ENCODE results near the gene RESP18.

GRCh38 chr2:219323434-219323833, 9.1 kb downstream of the RESP18 start:
- no peak for TF ChIP-seq EZH2 (IDR thresholded peaks at IDR 0.05; ENCODE audit: borderline replicate concordance, low read depth, low read length, severe bottlenecking)
- no peak for TF ChIP-seq CTCF (IDR thresholded peaks at IDR 0.05; ENCODE audit: borderline replicate concordance, extremely low read depth, low read length, poor library complexity, severe bottlenecking)

Data from DND-41 (cell line).